Hippocampal formation (tissue), 2 donors: ENCODE results near the gene CCDC117.

ENCODE experiments used
- DNase-seq, 2 donors: peaks; one replicate each; lab custom pipeline; 2025; lab: John Stamatoyannopoulos, UW

The CCDC117 gene

DNA sequence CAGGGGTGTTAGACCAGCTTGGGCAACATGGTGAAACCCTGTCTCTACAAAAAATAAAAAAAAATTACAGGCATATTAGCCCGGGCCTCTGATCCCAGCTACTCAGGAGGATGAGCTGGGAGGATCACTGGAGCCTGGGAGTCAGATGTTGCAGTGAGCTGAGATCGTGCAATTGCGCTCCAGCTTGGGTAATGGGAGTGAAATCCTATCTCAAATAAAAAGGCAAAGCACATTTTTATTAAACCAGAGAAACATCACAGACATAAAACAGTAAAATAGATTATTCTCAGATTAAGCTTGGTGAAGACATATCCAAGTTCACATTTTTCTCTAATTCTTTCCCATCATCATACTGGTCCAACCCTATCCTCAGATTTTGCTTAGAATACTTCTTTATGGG is 57.9 kb downstream of the CCDC117 start:
- DNase-seq: no peak

GRCh38 chr22:28831140-28832072 is 58.9 kb downstream of the CCDC117 start:
- DNase-seq: no peak

- DNase-seq: no peak
Measured at GRCh38 chr22:28832731-28833130, 60.2 kb downstream of the CCDC117 start.

- DNase-seq: no peak
Measured at GRCh38 chr22:28833276-28833923, 60.9 kb downstream of the CCDC117 start.

GRCh38 chr22:28835630-28836189 is 63.2 kb downstream of the CCDC117 start:
- DNase-seq: no peak

DNA sequence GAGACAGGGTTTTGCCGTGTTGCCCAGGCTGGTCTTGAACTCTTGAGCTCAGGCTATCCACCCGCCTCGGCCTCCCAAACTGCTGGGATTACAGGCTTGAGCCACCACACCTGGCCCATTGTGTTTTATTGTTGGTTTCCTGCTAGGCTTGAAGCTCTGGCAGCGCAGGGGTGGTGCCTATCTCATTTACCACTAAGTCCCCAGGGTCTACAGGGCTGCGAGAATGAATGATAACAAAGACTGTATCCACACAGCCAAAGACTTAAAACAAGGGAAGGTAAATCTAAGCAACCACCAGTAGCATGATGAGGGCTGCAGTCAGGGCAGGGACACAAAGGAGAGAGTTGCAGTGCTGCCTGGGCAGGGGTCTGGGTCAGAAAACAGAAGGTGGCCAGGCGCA is 65.1 kb downstream of the CCDC117 start:
- DNase-seq: no peak
